Stimulated activated CD8-positive, alpha-beta memory T cell treated with anti-CD3 and anti-CD28 coated beads, Interleukin-4, amount 100 ng/mL, for 4 hours (primary cell): ENCODE results near the gene TTC9.
"Not testable (repeated sequence)": the region's sequence is repeated elsewhere in the genome, so short reads cannot be mapped to it uniquely, and the experiment has no call there.

Experiments used
- DNase-seq, 2 donors: peaks; one replicate each; pipeline ENCODE4 v3.0.0-alpha.2; 2020; ENCODE audit warnings: low read depth in 2 of 2, low spot score in 1 of 2

The TTC9 gene

DNA sequence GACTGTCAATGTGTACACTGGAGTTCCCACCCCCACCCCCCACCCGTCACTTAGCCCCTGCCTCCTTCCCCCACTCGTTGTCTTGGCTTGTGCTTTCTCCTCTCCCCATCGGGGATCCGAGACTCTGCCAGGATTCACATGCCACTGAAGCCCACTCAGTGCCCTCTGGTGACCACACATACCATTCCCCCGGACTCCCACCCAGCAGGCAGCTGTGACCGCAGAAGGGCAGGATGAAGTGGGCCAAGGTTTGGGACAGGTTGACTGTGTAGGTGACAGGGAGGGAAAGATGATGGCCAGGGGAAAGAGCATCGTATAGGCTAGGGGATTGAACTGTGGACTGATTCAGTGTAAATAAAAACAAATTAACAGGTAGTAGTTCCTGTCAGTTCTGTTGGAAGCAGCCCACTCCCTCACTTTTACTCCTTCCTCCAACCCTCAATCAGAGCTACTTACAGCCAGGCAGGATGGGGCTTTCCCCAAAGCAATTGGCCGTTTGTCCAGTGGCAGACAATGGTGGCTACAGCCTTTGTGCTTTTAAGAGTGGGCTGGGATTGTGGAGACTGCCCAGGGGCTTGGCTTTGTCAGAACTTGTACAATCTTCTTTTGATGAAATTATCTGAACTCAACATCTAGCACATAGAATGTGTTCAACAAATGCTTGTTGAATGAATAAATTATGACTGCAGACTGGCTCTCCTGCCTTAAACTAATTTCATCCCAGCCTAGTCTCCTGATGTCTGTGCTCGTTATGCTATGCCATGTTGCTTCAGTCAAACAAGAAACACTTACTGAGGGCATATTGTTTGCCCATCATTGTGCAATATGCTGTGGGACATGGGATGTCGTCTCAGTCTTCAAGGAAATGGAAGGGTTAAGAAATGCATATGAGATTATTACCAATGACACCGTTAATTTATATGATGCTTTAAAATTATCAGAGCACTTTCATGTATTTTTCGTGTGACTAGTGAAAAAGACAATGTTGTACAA, 30.2 kb downstream of the TTC9 start:
- DNase-seq = no peak

GRCh38 chr14:70677341-70677740, 35.6 kb downstream of the TTC9 start:
- no peak for DNase-seq

- DNase-seq = no peak
Measured at GRCh38 chr14:70680748-70681147, 39.0 kb downstream of the TTC9 start.

DNA sequence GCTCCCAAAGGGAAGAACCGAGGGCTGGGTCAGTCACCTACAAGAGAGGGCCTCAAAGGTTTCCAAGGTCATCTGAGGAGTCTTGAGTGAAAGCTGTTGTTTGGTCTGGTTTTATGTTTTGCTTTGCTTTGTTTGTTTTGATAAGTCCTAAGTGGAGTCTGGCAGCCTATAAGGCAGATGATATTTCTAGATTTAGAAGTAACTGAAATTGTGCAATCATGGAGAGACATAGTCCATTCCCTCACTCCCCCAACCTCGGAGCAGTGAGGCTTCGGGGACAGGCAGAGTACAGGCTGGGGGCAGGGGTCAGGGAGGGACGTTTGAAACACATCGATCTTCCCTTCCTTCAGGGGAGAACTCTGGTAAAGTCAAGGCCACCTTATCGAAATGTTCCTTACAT, 42.3 kb downstream of the TTC9 start:
- DNase-seq = no peak

- DNase-seq = no peak
Measured at GRCh38 chr14:70685474-70686197, 43.9 kb downstream of the TTC9 start.

GRCh38 chr14:70692210-70692609, 50.5 kb downstream of the TTC9 start:
- no peak for DNase-seq

DNA sequence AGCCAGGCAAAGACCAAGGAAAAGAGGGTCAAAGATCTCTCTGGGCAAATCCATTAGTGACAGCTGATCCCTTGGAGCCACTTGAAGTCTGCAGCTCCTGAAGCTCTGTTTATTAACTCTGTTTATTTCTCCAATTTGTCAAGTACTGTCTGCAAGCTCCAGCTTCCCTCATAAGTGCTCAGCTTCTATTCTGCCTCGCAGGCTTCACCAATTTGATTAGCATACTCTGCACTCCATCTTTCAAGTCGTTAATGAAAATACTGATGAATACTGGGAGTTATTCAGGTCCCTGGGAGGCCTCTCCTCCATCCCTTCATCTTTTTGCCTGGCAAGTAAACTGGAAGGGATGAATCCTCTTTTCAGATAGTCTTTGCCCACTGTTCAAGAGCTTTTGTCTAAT, 54.3 kb downstream of the TTC9 start:
- no peak for DNase-seq

GRCh38 chr14:70697701-70698100, 56.0 kb downstream of the TTC9 start:
- DNase-seq = no peak

DNA sequence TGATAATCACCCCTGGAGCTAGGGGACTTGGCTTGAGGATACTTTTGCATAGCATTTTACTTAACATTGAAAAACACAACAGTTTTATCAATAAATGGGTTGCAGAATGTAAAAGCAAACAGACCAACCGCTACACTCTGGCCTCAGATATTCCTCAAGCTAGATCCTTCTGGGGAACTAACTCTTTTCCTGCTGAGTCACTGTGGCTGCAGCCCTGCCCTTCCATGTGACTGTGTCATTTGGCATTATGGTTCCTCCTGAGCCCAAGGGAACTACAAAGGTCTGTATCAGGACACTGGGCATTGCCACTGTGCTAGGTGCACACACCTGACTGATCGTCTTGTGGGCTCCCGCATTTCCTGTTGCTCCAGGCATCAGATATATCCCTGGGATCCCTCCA, 56.6 kb downstream of the TTC9 start:
- DNase-seq = no peak

GRCh38 chr14:70699646-70700045, 57.9 kb downstream of the TTC9 start:
- no peak for DNase-seq

DNA sequence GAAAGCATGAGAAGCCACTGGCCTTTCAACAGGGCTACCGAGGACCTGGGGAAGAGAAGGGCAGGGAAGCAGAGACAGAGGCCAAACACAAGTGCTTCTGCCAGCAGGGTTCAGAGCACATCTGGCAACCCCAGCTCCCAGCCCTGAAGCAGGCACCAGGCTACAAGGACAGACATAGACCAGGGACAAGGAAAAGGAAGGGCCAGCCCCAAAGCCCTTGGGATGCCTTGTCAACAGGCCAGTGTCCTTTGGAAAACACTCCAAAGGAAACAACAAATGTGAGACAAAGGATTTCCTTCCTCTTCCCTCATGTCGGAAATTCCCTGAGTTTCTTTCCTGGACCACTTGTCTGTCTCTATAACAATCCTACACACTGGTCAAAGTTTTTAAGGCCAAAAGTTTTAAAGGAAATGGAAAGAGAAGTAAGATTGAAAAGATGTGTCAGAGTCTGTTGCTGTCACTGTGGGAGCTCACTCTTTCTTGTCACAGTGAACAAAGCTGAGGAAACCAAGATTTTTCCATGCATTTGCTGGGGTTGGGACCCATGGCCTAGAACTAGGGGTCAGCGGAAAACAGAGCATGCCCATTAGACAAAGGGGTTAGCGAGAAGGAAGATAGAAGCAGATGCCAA, 59.4 kb downstream of the TTC9 start:
- DNase-seq = no peak

- DNase-seq = no peak
Measured at GRCh38 chr14:70701610-70702009, 59.9 kb downstream of the TTC9 start.

DNA sequence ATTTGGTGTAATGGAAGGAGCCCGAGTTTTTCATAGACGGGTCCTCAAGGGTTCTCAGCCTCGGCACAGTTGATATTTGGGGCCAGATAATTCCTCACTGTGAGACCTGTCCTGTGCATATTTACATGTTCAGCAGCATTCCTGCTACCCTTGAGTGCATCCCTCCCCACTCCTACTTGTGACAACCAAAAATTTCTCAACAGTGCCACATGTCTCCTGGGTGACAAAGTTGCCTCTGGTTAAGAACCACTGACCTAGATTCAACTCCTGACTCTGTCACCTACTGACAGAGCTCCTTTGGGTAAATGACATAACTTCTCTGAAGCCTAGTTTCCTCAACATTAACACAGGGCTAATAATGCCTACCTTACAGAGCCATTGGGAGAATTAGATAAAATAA, 60.4 kb downstream of the TTC9 start:
- no peak for DNase-seq

DNA sequence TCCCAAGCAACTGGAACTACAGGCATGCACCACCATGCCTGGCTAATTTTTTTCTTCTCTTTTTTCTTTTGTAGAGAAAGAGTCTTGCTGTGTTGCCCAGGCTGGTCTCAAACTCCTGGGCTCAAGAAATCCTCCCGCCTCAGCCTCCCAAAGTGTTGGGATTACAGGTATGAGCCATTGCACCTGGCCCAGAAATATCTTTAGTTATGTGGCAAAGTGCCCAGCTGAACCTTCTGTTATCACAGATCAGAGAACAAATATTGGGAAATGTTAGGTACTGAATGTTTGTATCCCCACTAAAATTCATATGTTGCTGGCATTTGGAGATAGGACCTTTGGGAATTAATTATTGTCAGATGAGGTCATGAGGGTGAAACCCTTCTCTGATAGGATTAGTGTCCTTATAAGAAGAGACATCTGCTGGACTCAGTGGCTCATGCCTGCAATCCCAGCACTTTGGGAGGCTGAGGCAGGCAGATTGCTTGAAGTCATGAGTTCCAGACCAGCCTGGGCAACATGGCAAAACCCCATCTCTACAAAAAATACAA, 62.0 kb downstream of the TTC9 start:
- DNase-seq = not testable (repeated sequence)

DNA sequence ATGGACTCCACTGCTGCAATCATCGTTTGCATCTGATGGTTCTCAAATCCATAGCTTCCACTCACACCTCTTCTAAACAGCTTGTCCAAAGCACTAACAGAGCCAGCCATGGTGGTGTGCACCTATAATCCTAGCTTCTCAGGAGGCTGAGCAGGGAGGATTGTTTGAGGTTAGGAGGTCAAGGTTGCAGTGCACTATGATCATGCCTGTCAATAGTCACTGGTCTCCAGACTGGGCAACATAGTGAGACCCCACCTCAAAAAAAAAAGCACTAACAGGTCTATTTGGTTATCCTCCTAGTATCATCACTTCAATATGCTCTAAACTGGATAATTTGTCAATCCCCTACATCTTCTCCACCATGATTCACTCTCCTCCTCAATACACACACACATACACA, 63.2 kb downstream of the TTC9 start:
- DNase-seq = no peak

DNA sequence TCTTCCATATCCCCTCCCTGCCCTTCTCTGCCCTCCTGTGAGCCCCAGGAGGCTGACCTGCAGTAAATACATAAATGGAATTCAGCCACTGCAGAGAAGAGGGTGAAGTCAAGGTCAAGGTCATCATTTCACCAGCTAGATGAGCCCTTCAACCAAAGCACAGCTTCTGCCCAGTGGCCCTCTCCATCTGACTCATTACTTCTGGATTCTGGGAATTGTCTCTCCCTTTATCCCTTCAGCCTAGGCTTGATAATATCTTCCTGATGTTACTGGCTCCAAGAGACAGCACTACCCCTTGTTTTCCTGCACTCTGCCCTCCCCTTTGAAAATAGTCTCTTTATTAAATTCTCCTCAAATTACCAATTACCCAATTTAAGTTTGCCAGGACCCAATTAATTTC, 64.5 kb downstream of the TTC9 start:
- no peak for DNase-seq

GRCh38 chr14:70707138-70708038, 65.7 kb downstream of the TTC9 start:
- no peak for DNase-seq

GRCh38 chr14:70708717-70709570, 67.2 kb downstream of the TTC9 start:
- DNase-seq = no peak

DNA sequence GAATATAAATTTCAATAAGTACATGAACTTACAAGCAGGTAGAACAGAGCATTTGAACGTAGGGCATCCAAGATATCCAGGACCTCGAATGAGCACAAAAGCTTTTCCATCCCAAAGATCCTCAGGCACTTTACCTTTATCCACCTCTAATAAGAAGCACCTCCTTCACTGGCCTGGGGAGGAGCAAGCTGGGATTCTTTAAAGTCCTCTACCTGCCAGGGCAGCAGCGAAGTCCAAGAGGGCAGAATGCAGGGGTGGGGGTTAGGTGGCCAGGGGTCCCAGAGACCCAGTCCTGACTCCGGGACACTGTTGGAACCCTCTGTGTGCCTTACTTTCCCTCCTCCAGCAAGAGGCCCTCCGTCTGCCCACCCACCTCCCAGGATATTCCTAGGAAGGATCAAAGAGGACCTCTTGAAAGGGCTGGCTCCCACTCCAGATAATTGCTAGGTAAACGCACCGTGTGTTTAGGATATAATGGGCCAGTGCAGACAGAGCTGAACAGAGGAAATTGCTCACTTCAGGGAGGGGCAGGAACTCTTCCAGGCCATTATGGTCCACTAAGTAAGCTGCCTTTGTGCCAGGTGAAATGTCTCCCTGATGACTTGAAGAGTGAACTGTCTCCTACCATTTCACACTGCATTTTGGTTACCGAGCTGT, 68.1 kb downstream of the TTC9 start:
- no peak for DNase-seq
